Measurements from ENCODE around the gene FEM1C. TPM values are rescaled to one million over a fixed set of nuclear protein-coding genes. Genes with fewer than 3 reads are reported as not detected.

Gene FEM1C
- total and polyA plus RNA-seq, 2 experiments from 2014 or later, result 4.7 to 21.6 TPM

GRCh38 chr5:115551415-115551814 lies 6.8 kb upstream of the FEM1C start:
- Histone ChIP-seq H3K27ac (ENCODE audit: low read depth) (no peak overlapping the region), H3K4me1 (ENCODE audit: insufficient read depth) (no peaks in the 10 kb centered on the region; the same call in 1 of the 2 replicates), H3K79me2 (replicated peaks; ENCODE audit: insufficient read depth) (no peaks in the 10 kb centered on the region), H3K4me3 (no peak overlapping the region), H3F3A (replicated peaks; ENCODE audit: low read depth) (no peaks in the 10 kb centered on the region), H3K4me2 (no peak overlapping the region), H3K27me3 (ENCODE audit: insufficient read depth) (no peaks in the 10 kb centered on the region), H2AFZ (no peak overlapping the region), H4K20me1 (replicated peaks; ENCODE audit: insufficient read depth) (no peaks in the 10 kb centered on the region), H3K9me2 (ENCODE audit: insufficient read depth) (no peaks in the 10 kb centered on the region), H3K36me3 (ENCODE audit: insufficient read depth) (no peaks in the 10 kb centered on the region)
- TF ChIP-seq POLR2AphosphoS5 (IDR thresholded peaks at IDR 0.05; ENCODE audit: low read depth), result no peak
- TF ChIP-seq, protein P1, sequence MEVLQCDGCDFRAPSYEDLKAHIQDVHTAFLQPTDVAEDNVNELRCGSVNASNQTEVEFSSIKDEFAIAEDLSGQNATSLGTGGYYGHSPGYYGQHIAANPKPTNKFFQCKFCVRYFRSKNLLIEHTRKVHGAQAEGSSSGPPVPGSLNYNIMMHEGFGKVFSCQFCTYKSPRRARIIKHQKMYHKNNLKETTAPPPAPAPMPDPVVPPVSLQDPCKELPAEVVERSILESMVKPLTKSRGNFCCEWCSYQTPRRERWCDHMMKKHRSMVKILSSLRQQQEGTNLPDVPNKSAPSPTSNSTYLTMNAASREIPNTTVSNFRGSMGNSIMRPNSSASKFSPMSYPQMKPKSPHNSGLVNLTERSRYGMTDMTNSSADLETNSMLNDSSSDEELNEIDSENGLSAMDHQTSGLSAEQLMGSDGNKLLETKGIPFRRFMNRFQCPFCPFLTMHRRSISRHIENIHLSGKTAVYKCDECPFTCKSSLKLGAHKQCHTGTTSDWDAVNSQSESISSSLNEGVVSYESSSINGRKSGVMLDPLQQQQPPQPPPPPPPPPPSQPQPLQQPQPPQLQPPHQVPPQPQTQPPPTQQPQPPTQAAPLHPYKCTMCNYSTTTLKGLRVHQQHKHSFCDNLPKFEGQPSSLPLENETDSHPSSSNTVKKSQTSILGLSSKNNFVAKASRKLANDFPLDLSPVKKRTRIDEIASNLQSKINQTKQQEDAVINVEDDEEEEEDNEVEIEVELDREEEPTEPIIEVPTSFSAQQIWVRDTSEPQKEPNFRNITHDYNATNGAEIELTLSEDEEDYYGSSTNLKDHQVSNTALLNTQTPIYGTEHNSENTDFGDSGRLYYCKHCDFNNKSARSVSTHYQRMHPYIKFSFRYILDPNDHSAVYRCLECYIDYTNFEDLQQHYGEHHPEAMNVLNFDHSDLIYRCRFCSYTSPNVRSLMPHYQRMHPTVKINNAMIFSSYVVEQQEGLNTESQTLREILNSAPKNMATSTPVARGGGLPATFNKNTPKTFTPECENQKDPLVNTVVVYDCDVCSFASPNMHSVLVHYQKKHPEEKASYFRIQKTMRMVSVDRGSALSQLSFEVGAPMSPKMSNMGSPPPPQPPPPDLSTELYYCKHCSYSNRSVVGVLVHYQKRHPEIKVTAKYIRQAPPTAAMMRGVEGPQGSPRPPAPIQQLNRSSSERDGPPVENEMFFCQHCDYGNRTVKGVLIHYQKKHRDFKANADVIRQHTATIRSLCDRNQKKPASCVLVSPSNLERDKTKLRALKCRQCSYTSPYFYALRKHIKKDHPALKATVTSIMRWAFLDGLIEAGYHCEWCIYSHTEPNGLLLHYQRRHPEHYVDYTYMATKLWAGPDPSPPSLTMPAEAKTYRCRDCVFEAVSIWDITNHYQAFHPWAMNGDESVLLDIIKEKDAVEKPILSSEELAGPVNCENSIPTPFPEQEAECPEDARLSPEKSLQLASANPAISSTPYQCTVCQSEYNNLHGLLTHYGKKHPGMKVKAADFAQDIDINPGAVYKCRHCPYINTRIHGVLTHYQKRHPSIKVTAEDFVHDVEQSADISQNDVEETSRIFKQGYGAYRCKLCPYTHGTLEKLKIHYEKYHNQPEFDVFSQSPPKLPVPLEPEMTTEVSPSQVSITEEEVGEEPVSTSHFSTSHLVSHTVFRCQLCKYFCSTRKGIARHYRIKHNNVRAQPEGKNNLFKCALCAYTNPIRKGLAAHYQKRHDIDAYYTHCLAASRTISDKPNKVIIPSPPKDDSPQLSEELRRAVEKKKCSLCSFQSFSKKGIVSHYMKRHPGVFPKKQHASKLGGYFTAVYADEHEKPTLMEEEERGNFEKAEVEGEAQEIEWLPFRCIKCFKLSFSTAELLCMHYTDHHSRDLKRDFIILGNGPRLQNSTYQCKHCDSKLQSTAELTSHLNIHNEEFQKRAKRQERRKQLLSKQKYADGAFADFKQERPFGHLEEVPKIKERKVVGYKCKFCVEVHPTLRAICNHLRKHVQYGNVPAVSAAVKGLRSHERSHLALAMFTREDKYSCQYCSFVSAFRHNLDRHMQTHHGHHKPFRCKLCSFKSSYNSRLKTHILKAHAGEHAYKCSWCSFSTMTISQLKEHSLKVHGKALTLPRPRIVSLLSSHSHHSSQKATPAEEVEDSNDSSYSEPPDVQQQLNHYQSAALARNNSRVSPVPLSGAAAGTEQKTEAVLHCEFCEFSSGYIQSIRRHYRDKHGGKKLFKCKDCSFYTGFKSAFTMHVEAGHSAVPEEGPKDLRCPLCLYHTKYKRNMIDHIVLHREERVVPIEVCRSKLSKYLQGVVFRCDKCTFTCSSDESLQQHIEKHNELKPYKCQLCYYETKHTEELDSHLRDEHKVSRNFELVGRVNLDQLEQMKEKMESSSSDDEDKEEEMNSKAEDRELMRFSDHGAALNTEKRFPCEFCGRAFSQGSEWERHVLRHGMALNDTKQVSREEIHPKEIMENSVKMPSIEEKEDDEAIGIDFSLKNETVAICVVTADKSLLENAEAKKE (CRISPR knock-in tag; IDR thresholded peaks at IDR 0.05), result no peak
- TF ChIP-seq STAT1 (IDR thresholded peaks at IDR 0.05; ENCODE audit: unreplicated experiment), result no peak
- no peak for TF ChIP-seq ZNF114 (CRISPR knock-in tag; IDR thresholded peaks at IDR 0.05)
- TF ChIP-seq ETS1 (IDR thresholded peaks at IDR 0.05), result no peak
- no peak for TF ChIP-seq ZNF331 (CRISPR knock-in tag; IDR thresholded peaks at IDR 0.05; ENCODE audit: low read depth)
- no peak for TF ChIP-seq EZH2 (IDR thresholded peaks at IDR 0.05; ENCODE audit: low read depth, unreplicated experiment)
- no peak for TF ChIP-seq CREB1 (CRISPR knock-in tag; IDR thresholded peaks at IDR 0.05; ENCODE audit: low read depth)
- TF ChIP-seq, protein P2, sequence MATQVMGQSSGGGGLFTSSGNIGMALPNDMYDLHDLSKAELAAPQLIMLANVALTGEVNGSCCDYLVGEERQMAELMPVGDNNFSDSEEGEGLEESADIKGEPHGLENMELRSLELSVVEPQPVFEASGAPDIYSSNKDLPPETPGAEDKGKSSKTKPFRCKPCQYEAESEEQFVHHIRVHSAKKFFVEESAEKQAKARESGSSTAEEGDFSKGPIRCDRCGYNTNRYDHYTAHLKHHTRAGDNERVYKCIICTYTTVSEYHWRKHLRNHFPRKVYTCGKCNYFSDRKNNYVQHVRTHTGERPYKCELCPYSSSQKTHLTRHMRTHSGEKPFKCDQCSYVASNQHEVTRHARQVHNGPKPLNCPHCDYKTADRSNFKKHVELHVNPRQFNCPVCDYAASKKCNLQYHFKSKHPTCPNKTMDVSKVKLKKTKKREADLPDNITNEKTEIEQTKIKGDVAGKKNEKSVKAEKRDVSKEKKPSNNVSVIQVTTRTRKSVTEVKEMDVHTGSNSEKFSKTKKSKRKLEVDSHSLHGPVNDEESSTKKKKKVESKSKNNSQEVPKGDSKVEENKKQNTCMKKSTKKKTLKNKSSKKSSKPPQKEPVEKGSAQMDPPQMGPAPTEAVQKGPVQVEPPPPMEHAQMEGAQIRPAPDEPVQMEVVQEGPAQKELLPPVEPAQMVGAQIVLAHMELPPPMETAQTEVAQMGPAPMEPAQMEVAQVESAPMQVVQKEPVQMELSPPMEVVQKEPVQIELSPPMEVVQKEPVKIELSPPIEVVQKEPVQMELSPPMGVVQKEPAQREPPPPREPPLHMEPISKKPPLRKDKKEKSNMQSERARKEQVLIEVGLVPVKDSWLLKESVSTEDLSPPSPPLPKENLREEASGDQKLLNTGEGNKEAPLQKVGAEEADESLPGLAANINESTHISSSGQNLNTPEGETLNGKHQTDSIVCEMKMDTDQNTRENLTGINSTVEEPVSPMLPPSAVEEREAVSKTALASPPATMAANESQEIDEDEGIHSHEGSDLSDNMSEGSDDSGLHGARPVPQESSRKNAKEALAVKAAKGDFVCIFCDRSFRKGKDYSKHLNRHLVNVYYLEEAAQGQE (IDR thresholded peaks at IDR 0.05; ENCODE audit: unreplicated experiment), result no peak
- TF ChIP-seq JUNB (IDR thresholded peaks at IDR 0.05; ENCODE audit: unreplicated experiment), result no peak
- no peak for TF ChIP-seq NANOG (IDR thresholded peaks at IDR 0.05; ENCODE audit: borderline replicate concordance)
- TF ChIP-seq, protein P3, sequence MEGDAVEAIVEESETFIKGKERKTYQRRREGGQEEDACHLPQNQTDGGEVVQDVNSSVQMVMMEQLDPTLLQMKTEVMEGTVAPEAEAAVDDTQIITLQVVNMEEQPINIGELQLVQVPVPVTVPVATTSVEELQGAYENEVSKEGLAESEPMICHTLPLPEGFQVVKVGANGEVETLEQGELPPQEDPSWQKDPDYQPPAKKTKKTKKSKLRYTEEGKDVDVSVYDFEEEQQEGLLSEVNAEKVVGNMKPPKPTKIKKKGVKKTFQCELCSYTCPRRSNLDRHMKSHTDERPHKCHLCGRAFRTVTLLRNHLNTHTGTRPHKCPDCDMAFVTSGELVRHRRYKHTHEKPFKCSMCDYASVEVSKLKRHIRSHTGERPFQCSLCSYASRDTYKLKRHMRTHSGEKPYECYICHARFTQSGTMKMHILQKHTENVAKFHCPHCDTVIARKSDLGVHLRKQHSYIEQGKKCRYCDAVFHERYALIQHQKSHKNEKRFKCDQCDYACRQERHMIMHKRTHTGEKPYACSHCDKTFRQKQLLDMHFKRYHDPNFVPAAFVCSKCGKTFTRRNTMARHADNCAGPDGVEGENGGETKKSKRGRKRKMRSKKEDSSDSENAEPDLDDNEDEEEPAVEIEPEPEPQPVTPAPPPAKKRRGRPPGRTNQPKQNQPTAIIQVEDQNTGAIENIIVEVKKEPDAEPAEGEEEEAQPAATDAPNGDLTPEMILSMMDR (conservative IDR thresholded peaks at IDR 0.05; ENCODE audit: low read depth in 2 of 2), result no peak
- no peak for TF ChIP-seq EZH2phosphoT487 (IDR thresholded peaks at IDR 0.05; ENCODE audit: unreplicated experiment)
- H3K9me3 Mint-ChIP-seq, result peaks cover 3% of the 10 kb centered on the region; the same call in 2 of the 3 replicates
- H3K27ac Mint-ChIP-seq, result no peak overlapping the region
- DNase-seq (ENCODE audit: low spot score) (no peak), ATAC-seq (no peak)
- peaks cover 4% of the 10 kb centered on the region for H3K27me3 Mint-ChIP-seq (ENCODE audit: insufficient read depth, low read depth, poor library complexity)
- H3K4me3 Mint-ChIP-seq, result no peak overlapping the region
- H3K4me1 Mint-ChIP-seq, result peaks cover 20% of the 10 kb centered on the region
- peaks cover 1% of the 10 kb centered on the region; the same call in 1 of the 3 replicates for H3K36me3 Mint-ChIP-seq (ENCODE audit: low read depth)

All from GM23338 (cell line).